HepG2 (cell line): ENCODE data around the gene ADSS1. TPM values are rescaled to one million over a fixed set of nuclear protein-coding genes. Genes with fewer than 3 reads are reported as not detected.

Experiments
- ATF7-NPFF ChIP-seq: sonication (generic); formaldehyde crosslinking; IDR thresholded peaks from 2 replicates; pipeline ENCODE4 v1.8.1; 2023; ENCODE audit warnings: mild to moderate bottlenecking, low read depth, missing genetic modification reagents, moderate library complexity
- ZNF142 ChIP-seq: sonication (generic); formaldehyde crosslinking; IDR thresholded peaks from 2 replicates; pipeline ENCODE4 v1.4.0; 2020; ENCODE audit warnings: missing genetic modification reagents
- ZNF18 ChIP-seq: sonication (generic); formaldehyde crosslinking; IDR thresholded peaks from 2 replicates; pipeline ENCODE4 v1.8.0; 2022; ENCODE audit warnings: mild to moderate bottlenecking, missing genetic modification reagents; ENCODE audit not compliant: insufficient replicate concordance
- ZNF350 ChIP-seq: sonication (generic); formaldehyde crosslinking; IDR thresholded peaks from 2 replicates; pipeline ENCODE4 v1.4.0; 2020; ENCODE audit warnings: mild to moderate bottlenecking, low read depth, missing genetic modification reagents, borderline replicate concordance
- ZNF512B ChIP-seq: sonication (generic); formaldehyde crosslinking; IDR thresholded peaks from 2 replicates; pipeline ENCODE4 v1.5.1; 2020; ENCODE audit warnings: missing genetic modification reagents, mild to moderate bottlenecking, borderline replicate concordance
- polyA plus RNA-seq, 8 experiments: library from polyadenylated mRNA; depleted of rRNA in 3 of 8; stranded (reverse) in 7 of 8; unstranded in 1 of 8; fragments of >200 nt; fragmentation: Illumina TruSeq in 4 of 8; extraction: Trizol in 4 of 8; gene quantifications; 2 replicates each; pipeline versions ENCODE4 v1.2.1 to v1.2.3, GENCODE V29; 2011 to 2016; ENCODE audit warnings: low read depth in 4 of 8, missing spikeins in 1 of 8, mixed read lengths in 1 of 8; ENCODE audit not compliant: insufficient read depth in 1 of 8
- total RNA-seq, 5 experiments: library from RNA; depleted of rRNA; stranded (reverse); fragments of >200 nt; fragmentation: Illumina TruSeq; extraction: Trizol; gene quantifications; 2 replicates each; pipeline ENCODE4 v1.2.3, GENCODE V29; 2016; ENCODE audit warnings: low read depth in 1 of 5

The ADSS1 gene
- total and polyA plus RNA-seq, 2 of the 13 experiments (the other 11 are each of a cell fraction or from before 2014, with no cell fraction given), result 1.0 to 36.7 TPM

GRCh38 chr14:104687601-104688504 lies 36.2 kb upstream of the ADSS1 start (continued):
- TF ChIP-seq ZNF512B (CRISPR knock-in tag) (0 out of 2 replicates have a peak, but pooled peaks have one; percentile 61), ATF7-NPFF (CRISPR knock-in tag) (peak; percentile 44; the same call in 1 of the 2 replicates), ZNF350 (CRISPR knock-in tag) (peak; percentile 61; the same call in 1 of the 2 replicates), ZNF142 (CRISPR knock-in tag) (0 out of 2 replicates have a peak, but pooled peaks have one; percentile 47), ZNF18 (CRISPR knock-in tag) (peak; percentile 88)
